GM20000 (cell line): Measurements from ENCODE around the gene SMARCD1.
A peak's percentile ranks its signal among the peaks of the same experiment; 100 is the strongest.

Experiments
- DNase-seq: peaks from one replicate; pipeline ENCODE4 v3.0.0; 2012; ENCODE audit warnings: low spot score
- TF ChIP-seq, protein P1 (sequence below): IDR thresholded peaks from 2 replicates; pipeline ENCODE4 v1.5.1; 2012; ENCODE audit warnings: mild to moderate bottlenecking, control low read depth; ENCODE audit errors: extremely low read depth, missing control alignments

The SMARCD1 gene

DNA sequence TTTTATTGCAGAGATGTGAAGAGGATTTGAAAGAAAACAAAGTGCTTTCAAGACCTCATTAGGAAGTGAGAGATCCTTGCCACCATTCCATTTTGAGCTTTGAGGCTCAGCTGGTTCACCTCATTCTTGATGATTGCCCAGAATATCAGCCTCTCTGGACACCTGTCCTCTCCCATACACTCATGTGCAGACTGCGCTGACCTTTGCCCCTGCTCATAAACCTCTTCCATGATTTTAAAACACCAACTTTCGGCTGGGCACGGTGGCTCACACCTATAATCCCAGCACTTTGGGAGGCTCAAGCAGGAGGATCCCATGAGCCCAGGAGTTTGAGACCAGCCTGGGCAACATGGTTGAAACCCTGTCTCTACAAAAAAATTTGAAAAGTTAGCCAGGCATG is 35.8 kb downstream of the SMARCD1 start:
- TF ChIP-seq, protein P1, sequence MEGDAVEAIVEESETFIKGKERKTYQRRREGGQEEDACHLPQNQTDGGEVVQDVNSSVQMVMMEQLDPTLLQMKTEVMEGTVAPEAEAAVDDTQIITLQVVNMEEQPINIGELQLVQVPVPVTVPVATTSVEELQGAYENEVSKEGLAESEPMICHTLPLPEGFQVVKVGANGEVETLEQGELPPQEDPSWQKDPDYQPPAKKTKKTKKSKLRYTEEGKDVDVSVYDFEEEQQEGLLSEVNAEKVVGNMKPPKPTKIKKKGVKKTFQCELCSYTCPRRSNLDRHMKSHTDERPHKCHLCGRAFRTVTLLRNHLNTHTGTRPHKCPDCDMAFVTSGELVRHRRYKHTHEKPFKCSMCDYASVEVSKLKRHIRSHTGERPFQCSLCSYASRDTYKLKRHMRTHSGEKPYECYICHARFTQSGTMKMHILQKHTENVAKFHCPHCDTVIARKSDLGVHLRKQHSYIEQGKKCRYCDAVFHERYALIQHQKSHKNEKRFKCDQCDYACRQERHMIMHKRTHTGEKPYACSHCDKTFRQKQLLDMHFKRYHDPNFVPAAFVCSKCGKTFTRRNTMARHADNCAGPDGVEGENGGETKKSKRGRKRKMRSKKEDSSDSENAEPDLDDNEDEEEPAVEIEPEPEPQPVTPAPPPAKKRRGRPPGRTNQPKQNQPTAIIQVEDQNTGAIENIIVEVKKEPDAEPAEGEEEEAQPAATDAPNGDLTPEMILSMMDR: no peak
- no peak for DNase-seq

DNA sequence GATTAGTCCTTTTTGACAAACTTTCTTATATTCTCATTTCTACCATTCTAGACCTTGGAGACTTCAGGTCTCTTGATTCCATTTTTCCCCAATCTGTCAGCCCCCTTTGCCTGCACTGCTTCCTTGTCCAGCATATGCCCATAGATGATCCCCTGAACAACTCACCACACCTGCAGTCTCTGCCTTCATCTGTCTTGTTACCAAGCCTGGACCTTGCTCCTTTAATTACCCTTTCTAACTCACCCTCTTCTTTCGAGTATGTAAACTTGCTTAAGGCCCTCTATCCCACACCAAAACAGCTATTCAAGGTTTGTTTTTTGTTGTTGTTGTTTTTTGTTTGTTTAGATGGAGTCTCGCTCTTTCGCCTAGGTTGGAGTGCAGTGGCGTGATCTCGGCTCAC is 36.5 kb downstream of the SMARCD1 start:
- no peak for DNase-seq
- TF ChIP-seq, protein P1: no peak

DNA sequence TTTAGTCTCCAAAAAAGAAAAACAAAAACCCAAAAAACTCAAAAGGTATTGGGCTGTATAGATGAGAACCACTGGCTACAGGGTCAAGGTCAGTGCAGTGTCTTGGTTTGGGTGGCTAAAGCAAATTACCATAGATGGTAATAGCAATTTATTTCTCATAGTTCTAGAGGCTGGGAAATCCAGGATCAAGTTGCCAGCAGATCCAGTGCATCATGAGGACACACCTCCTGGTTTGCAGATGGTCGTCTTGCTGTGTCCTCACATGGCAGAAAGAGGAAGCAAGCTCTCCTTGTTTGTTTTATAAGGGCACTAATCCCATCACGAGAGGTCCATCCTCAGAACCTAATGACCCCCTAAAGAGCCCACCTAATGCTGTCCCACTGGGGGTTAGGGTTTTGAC is 38.1 kb downstream of the SMARCD1 start:
- no peak for DNase-seq

DNA sequence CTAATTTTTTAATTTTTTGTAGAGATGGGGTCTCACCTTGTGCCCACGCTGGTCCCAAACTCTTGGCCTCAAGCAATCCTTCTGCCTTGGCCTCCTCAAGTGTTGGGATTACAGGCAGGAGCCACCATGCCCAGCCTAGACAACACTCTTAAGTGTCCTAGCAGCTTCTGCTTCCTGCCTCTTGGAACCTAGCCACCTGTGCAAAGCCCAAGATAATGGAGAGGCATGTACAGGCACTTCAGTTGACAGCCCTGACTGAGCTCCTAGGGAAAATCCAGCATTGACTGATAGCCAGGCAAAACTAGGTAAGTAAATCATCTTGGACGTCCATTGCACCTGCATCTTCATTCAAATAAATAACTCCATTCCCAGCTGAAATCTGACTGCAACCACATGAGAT is 42.4 kb downstream of the SMARCD1 start:
- no peak for DNase-seq
- TF ChIP-seq, protein P1: no peak

More for the DNA sequence above, 38.1 kb downstream of the SMARCD1 start:
- TF ChIP-seq, protein P1: no peak

DNA sequence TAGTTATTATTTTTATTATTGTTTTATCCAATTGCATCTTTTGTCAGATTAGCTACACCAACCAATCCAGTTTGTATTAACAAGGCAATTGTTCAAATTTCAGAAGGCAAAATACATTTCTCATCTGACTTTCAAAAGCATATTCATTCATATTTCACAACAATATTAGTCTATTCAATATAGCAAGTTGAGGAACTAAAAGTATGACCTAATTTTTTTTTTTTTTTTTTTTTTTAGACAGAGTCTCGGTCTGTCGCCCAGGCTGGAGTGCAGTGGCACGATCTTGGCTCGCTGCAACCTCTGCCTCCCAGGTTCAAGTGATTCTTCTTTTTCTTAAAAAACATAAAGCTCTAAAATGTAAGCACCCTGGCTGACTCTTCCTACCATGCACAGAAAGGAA is 44.1 kb downstream of the SMARCD1 start:
- no peak for DNase-seq
- TF ChIP-seq, protein P1: no peak

DNA sequence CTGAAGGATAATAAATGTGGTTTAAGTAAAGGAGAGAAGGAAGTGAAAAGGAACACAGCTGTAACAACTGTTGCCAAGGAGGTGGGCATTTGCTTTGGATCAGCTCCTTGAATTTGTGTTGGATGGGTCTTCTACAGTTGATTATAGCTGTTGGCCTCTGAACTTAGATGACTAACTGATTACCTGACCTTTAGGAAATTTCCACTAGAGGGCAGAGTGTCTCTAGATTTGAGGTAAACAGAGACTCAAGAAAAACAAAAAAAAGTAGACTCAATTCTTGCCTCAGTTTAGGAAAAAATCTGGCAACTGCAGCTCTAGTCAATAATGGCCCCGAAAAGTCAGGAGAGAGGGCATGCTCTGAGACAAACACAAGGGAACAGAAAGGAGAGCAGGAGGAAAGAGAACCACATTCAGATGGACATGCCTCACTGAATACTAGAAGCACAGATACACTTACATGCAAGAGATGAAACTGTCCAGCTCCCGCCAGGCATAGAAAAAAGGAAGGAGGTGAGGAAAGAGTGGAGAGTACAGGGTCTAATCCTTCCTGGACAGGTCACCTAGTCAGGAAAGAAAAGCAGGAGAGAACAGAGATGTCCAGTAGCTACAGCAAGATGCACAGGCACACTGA is 47.5 kb downstream of the SMARCD1 start:
- TF ChIP-seq, protein P1: peak; percentile 14
- peak; percentile 37 for DNase-seq

DNA sequence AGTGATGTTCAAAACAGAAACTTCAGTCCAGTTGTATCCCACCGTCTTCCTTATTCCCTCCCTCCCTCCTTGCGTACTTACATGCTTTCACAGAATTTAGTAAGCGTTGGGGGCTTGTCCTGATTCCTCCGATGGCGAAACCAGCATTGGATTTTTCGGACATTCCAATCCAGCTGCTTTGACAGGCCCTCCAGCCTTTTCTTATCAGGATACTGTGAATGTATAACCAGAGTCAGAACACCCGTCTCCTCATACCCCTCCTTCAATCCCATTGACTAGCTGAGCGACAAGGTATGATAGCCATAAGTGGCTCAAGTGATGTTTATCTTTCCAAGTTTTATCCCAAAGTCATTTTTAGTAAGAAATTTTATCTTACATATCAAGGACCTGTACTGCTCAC is 57.9 kb downstream of the SMARCD1 start:
- no peak for DNase-seq
- TF ChIP-seq, protein P1: no peak
